Neural cell (in vitro differentiated cells): ENCODE measurements around the gene DNAJC15. TPM values are rescaled to one million over a fixed set of nuclear protein-coding genes. Genes with fewer than 3 reads are reported as not detected.

Experiments
- H2AFZ ChIP-seq: fragments of 200-600, 300-800 bp; sonication (generic), shearing (Covaris generic); 2 replicates; pipeline ENCODE4 v1.6.0; 2014; ENCODE audit warnings: low read depth, mild to moderate bottlenecking, antibody characterized with exemption, low read length, moderate library complexity
- H3F3A ChIP-seq: fragments of 200-600 bp; shearing (Covaris generic); 2 replicates; pipeline ENCODE4 v1.6.1; 2016; ENCODE audit warnings: mild to moderate bottlenecking, moderate library complexity, mixed read lengths, antibody characterized with exemption, low read length; ENCODE audit not compliant: insufficient read depth, poor library complexity, severe bottlenecking
- H3K27ac ChIP-seq: fragments of 200-600, 300-800 bp; sonication (generic), shearing (Covaris generic); 2 replicates; pipeline ENCODE4 v1.5.1; 2014; ENCODE audit warnings: mild to moderate bottlenecking, low read length, moderate library complexity
- H3K27me3 ChIP-seq: fragments of 300-800, 200-600 bp; sonication (generic), shearing (Covaris generic); 2 replicates; pipeline ENCODE4 v1.6.0; 2014; ENCODE audit warnings: mild to moderate bottlenecking, low read depth, low read length, moderate library complexity; ENCODE audit not compliant: insufficient read depth
- H3K36me3 ChIP-seq: fragments of 300-800, 200-600 bp; sonication (generic), shearing (Covaris generic); 2 replicates; pipeline ENCODE4 v1.5.1; 2014; ENCODE audit warnings: mild to moderate bottlenecking, antibody characterized with exemption, low read length, moderate library complexity; ENCODE audit not compliant: insufficient read depth
- H3K4me2 ChIP-seq: fragments of 300-800, 200-600 bp; sonication (generic), shearing (Covaris generic); 2 replicates; pipeline ENCODE4 v1.6.0; 2014; ENCODE audit warnings: mild to moderate bottlenecking, low read length
- H3K4me3 ChIP-seq: fragments of 300-800, 200-600 bp; sonication (generic), shearing (Covaris generic); 2 replicates; pipeline ENCODE4 v1.5.1; 2014; ENCODE audit warnings: mild to moderate bottlenecking, low read length, moderate library complexity
- H3K79me2 ChIP-seq: fragments of 200-600 bp; shearing (Covaris generic); replicated peaks from 2 replicates; pipeline ENCODE4 v1.6.0; 2014; ENCODE audit warnings: mild to moderate bottlenecking, low read length, moderate library complexity; ENCODE audit not compliant: insufficient read depth
- H3K9ac ChIP-seq: fragments of 300-800, 200-600 bp; sonication (generic), shearing (Covaris generic); 2 replicates; pipeline ENCODE4 v1.6.1; 2016; ENCODE audit warnings: mild to moderate bottlenecking, low read length, mixed read lengths
- H3K9me2 ChIP-seq: fragments of 200-600 bp; shearing (Covaris generic); 2 replicates; pipeline ENCODE4 v1.6.1; 2016; ENCODE audit warnings: mild to moderate bottlenecking, low read length, mixed read lengths; ENCODE audit not compliant: insufficient read depth
- H3K9me3 ChIP-seq: fragments of 200-600, 300-800 bp; sonication (generic), shearing (Covaris generic); 2 replicates; pipeline ENCODE4 v1.6.1; 2016; ENCODE audit warnings: mild to moderate bottlenecking, mixed run types, low read length, moderate library complexity, mixed read lengths
- H4K20me1 ChIP-seq: fragments of 200-600 bp; shearing (Covaris generic); 2 replicates; pipeline ENCODE4 v1.6.1; 2016; ENCODE audit warnings: mild to moderate bottlenecking, mixed run types; ENCODE audit not compliant: insufficient read depth
- CTCF ChIP-seq: fragments of 450-650 bp; IDR thresholded peaks from 2 replicates; pipeline ENCODE4 v1.5.1; 2014; ENCODE audit warnings: antibody characterized with exemption, mild to moderate bottlenecking, moderate library complexity; ENCODE audit not compliant: poor library complexity, severe bottlenecking
- EP300 ChIP-seq: fragments of 450-650 bp; conservative IDR thresholded peaks from 2 replicates; pipeline ENCODE4 v1.6.1; 2014; ENCODE audit warnings: antibody characterized with exemption, mild to moderate bottlenecking, moderate library complexity; ENCODE audit not compliant: poor library complexity, severe bottlenecking
- EZH2 ChIP-seq: fragments of 200-600, 300-800 bp; shearing (Covaris generic), sonication (generic); IDR thresholded peaks from 2 replicates; pipeline ENCODE4 v1.6.1; 2014; ENCODE audit warnings: antibody characterized with exemption, low read length, borderline replicate concordance, mild to moderate bottlenecking; ENCODE audit not compliant: insufficient read depth, poor library complexity, severe bottlenecking
- MXI1 ChIP-seq: fragments of 450-650 bp; conservative IDR thresholded peaks from 2 replicates; pipeline ENCODE4 v1.6.1; 2014; ENCODE audit warnings: antibody characterized with exemption, mild to moderate bottlenecking; ENCODE audit not compliant: poor library complexity, severe bottlenecking
- POLR2AphosphoS5 ChIP-seq: IDR thresholded peaks from 2 replicates; pipeline ENCODE4 v1.6.1; 2012
- RAD21 ChIP-seq: fragments of 450-650 bp; conservative IDR thresholded peaks from 2 replicates; pipeline ENCODE4 v1.6.1; 2014; ENCODE audit warnings: antibody characterized with exemption, mild to moderate bottlenecking, moderate library complexity
- SMC3 ChIP-seq: fragments of 450-650 bp; conservative IDR thresholded peaks from 2 replicates; pipeline ENCODE4 v1.6.1; 2014; ENCODE audit warnings: antibody characterized with exemption, mild to moderate bottlenecking, moderate library complexity; ENCODE audit not compliant: poor library complexity
- TAF1 ChIP-seq: IDR thresholded peaks from 2 replicates; pipeline ENCODE4 v1.6.1; 2012; ENCODE audit warnings: low read depth
- polyA plus RNA-seq: library from polyadenylated mRNA; depleted of rRNA; stranded (reverse); fragments of >200 nt; gene quantifications from 2 replicates; pipeline ENCODE4 v1.2.3, GENCODE V29; 2014
- TF ChIP-seq, protein P1 (sequence below): IDR thresholded peaks from 2 replicates; pipeline ENCODE4 v1.6.1; 2012; ENCODE audit warnings: borderline replicate concordance

DNAJC15 gene
- polyA plus RNA-seq, 1 donor from 2014 or later, result 0.84 TPM

DNA sequence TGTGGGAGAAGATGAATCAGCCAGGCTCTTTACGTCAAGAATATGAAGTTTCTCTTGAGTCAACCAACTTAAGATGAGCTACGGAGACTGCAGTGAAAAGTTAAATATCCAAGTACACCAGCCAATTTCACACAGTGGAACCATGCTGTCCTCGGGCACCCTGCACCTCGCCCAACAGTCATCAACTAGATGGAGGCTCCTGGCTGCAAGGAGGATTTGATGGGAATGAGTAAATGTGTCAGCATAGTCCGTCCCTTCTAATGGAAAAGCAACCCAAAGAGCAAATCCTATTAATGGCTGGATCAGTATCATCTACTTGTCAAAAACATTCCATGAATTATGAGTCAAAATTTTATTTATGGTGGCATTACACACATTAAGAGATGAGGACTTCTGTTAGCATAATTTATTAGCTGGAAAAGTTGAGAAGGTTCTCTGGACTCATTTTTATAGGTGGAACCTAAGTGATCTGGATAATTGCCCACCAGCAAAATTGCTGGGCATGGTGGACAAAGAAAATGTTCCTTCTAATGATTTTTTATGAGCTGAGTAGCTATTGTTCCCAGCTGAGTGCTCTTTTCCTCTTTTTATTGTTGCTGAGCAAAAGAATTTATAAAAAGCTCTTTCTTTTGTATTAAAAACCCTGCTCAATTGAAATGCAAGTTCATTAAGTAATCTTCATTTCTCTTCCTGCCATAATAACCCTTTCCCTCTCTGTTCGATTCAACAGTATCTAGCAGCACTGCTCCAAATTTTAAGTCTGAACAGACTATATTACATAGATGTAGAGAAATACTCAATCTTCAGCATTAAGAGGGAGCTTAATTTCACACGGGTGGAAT is 88.4 kb downstream of the DNAJC15 start:
- H3K4me3 ChIP-seq, result no peak overlapping the region
- H3K27ac ChIP-seq, result no peak overlapping the region
- no peaks in the 10 kb centered on the region for H3K9me2 ChIP-seq
- no peaks in the 10 kb centered on the region for H3F3A ChIP-seq
- H2AFZ ChIP-seq, result no peak overlapping the region
- H4K20me1 ChIP-seq, result no peaks in the 10 kb centered on the region
- no peak overlapping the region for H3K4me2 ChIP-seq
- no peak overlapping the region for H3K9ac ChIP-seq
- TF ChIP-seq SMC3 (no peak), EP300 (no peak), EZH2 (no peak), MXI1 (no peak), RAD21 (no peak)
- H3K36me3 ChIP-seq, result no peaks in the 10 kb centered on the region
- H3K79me2 ChIP-seq, result no peaks in the 10 kb centered on the region
- H3K27me3 ChIP-seq, result no peaks in the 10 kb centered on the region
- H3K9me3 ChIP-seq, result no peaks in the 10 kb centered on the region

- Histone ChIP-seq H3K9me3 (no peaks in the 10 kb centered on the region), H3K9me2 (no peaks in the 10 kb centered on the region), H3K27ac (no peak overlapping the region), H3K4me2 (no peak overlapping the region), H3K9ac (no peak overlapping the region), H3K36me3 (no peaks in the 10 kb centered on the region), H3K27me3 (no peaks in the 10 kb centered on the region), H4K20me1 (no peaks in the 10 kb centered on the region), H3K79me2 (no peaks in the 10 kb centered on the region), H2AFZ (no peak overlapping the region), H3K4me3 (no peak overlapping the region), H3F3A (no peaks in the 10 kb centered on the region)
- no peak for TF ChIP-seq MXI1
- no peak for TF ChIP-seq SMC3
- no peak for TF ChIP-seq EP300
- no peak for TF ChIP-seq RAD21
- TF ChIP-seq TAF1, result no peak
- TF ChIP-seq CTCF, result no peak
- TF ChIP-seq POLR2AphosphoS5, result no peak
- TF ChIP-seq EZH2, result no peak
- TF ChIP-seq, protein P1, sequence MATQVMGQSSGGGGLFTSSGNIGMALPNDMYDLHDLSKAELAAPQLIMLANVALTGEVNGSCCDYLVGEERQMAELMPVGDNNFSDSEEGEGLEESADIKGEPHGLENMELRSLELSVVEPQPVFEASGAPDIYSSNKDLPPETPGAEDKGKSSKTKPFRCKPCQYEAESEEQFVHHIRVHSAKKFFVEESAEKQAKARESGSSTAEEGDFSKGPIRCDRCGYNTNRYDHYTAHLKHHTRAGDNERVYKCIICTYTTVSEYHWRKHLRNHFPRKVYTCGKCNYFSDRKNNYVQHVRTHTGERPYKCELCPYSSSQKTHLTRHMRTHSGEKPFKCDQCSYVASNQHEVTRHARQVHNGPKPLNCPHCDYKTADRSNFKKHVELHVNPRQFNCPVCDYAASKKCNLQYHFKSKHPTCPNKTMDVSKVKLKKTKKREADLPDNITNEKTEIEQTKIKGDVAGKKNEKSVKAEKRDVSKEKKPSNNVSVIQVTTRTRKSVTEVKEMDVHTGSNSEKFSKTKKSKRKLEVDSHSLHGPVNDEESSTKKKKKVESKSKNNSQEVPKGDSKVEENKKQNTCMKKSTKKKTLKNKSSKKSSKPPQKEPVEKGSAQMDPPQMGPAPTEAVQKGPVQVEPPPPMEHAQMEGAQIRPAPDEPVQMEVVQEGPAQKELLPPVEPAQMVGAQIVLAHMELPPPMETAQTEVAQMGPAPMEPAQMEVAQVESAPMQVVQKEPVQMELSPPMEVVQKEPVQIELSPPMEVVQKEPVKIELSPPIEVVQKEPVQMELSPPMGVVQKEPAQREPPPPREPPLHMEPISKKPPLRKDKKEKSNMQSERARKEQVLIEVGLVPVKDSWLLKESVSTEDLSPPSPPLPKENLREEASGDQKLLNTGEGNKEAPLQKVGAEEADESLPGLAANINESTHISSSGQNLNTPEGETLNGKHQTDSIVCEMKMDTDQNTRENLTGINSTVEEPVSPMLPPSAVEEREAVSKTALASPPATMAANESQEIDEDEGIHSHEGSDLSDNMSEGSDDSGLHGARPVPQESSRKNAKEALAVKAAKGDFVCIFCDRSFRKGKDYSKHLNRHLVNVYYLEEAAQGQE, result no peak
Observed at GRCh38 chr13:43113603-43114002, 90.2 kb downstream of the DNAJC15 start.
